GM12878 (cell line): ENCODE data around the gene LIPT1. TPM values are rescaled to one million over a fixed set of nuclear protein-coding genes. Genes with fewer than 3 reads are reported as not detected.

Source experiments
- ATAC-seq: fragments of 200-7000 bp; cut with Tn5 transposase; 3 replicates; pipeline ENCODE4 v1.9.1; 2020; ENCODE audit warnings: mild to moderate bottlenecking, moderate library complexity
- BruUV-seq: library from RNA; stranded (reverse); fragments of 400-500 nt; replicated peaks from 2 replicates; lab custom pipeline; 2021; lab: Mats Ljungman, UMichigan
- CTCF ChIA-PET: fragments of 300-600 bp; sonication (Branson Sonifier 250); formaldehyde crosslinking; extraction: SDS; loops from one replicate; lab custom pipeline; 2021; ENCODE audit warnings: inconsistent platforms; lab: Yijun Ruan, JAX
- POLR2A ChIA-PET: fragments of 350-600 bp; formaldehyde crosslinking; extraction: SDS; loops from one replicate; lab custom pipeline; 2021; ENCODE audit warnings: inconsistent platforms; lab: Charles Lee
- RAD21 ChIA-PET: fragments of 300-600 bp; sonication (Branson Sonifier 250); formaldehyde crosslinking; loops from one replicate; lab custom pipeline; 2023; ENCODE audit warnings: antibody characterized with exemption; ENCODE audit not compliant: unreplicated experiment; lab: Charles Lee
- SMC1A ChIA-PET: fragments of 300-600 bp; sonication (Branson Sonifier 250); formaldehyde crosslinking; loops from one replicate; lab custom pipeline; 2023; ENCODE audit not compliant: unreplicated experiment, uncharacterized antibody; lab: Charles Lee
- DNase-seq: peaks from one replicate; pipeline ENCODE4 v3.0.0-alpha.2; 2011; ENCODE audit warnings: low read depth, low spot score
- FAIRE-seq: peaks from 3 replicates; lab custom pipeline; 2011; peaks lifted over from hg19 to GRCh38; lab: Jason Lieb, UNC
- H2AFZ ChIP-seq: 2 replicates; pipeline ENCODE4 v1.6.0; 2011; ENCODE audit warnings: low read depth, low read length, control low read depth; ENCODE audit not compliant: control insufficient read depth
- H3K27ac ChIP-seq: 2 replicates; pipeline ENCODE4 v1.5.1; 2011; ENCODE audit warnings: control low read depth; ENCODE audit not compliant: control insufficient read depth, insufficient read depth
- H3K27me3 ChIP-seq, 2 experiments: replicated peaks in 1 of 2; 2 replicates each; pipeline versions ENCODE4 v1.6.0 to v1.6.1; 2011; ENCODE audit warnings: low read length in 1 of 2; ENCODE audit not compliant: control insufficient read depth in 2 of 2, insufficient read depth in 2 of 2
- H3K36me3 ChIP-seq, 2 experiments: 2 replicates each; pipeline ENCODE4 v1.5.1; 2011; ENCODE audit warnings: low read length in 1 of 2; ENCODE audit not compliant: control insufficient read depth in 2 of 2, insufficient read depth in 2 of 2
- H3K4me1 ChIP-seq: 2 replicates; pipeline ENCODE4 v1.6.1; 2011; ENCODE audit warnings: mild to moderate bottlenecking, low read length, moderate library complexity, mixed read lengths; ENCODE audit not compliant: control insufficient read depth, insufficient read depth
- H3K4me2 ChIP-seq: 2 replicates; pipeline ENCODE4 v1.6.0; 2011; ENCODE audit warnings: control low read depth; ENCODE audit not compliant: control insufficient read depth, insufficient read depth
- H3K4me3 ChIP-seq: fragments of 200-600 bp; sonication (generic); 2 replicates; pipeline ENCODE4 v1.5.1; 2016
- H3K79me2 ChIP-seq: 2 replicates; pipeline ENCODE4 v1.6.0; 2011; ENCODE audit warnings: low read length; ENCODE audit not compliant: control insufficient read depth, insufficient read depth
- H3K9ac ChIP-seq: 2 replicates; pipeline ENCODE4 v1.8.0; 2011; ENCODE audit warnings: low read length, control low read depth, mixed read lengths; ENCODE audit not compliant: control insufficient read depth, insufficient read depth
- H3K9me3 ChIP-seq: replicated peaks from 3 replicates; pipeline ENCODE4 v1.5.1; 2011; ENCODE audit warnings: mild to moderate bottlenecking, low read length; ENCODE audit not compliant: control insufficient read depth, insufficient read depth
- H4K20me1 ChIP-seq: 2 replicates; pipeline ENCODE4 v1.6.0; 2011; ENCODE audit not compliant: control insufficient read depth, insufficient read depth
- BCLAF1 ChIP-seq: fragments of 450-650 bp; IDR thresholded peaks from 2 replicates; pipeline ENCODE4 v1.6.1; 2017; ENCODE audit warnings: antibody characterized with exemption, mild to moderate bottlenecking, moderate library complexity
- CHD1 ChIP-seq: IDR thresholded peaks from 2 replicates; pipeline ENCODE4 v1.6.1; 2012; ENCODE audit warnings: low read depth, low read length, improper control_type of control experiment
- CHD2 ChIP-seq: IDR thresholded peaks from 2 replicates; pipeline ENCODE4 v1.6.1; 2011; ENCODE audit warnings: low read depth, low read length, improper control_type of control experiment, borderline replicate concordance
- FOXK2 ChIP-seq: fragments of 450-650 bp; IDR thresholded peaks from 2 replicates; pipeline ENCODE4 v1.6.1; 2017; ENCODE audit warnings: mild to moderate bottlenecking, moderate library complexity
- RELA ChIP-seq: fragments of 450-650 bp; IDR thresholded peaks from 2 replicates; pipeline ENCODE4 v1.8.0; 2014; ENCODE audit warnings: borderline replicate concordance; ENCODE audit not compliant: partially characterized antibody
- SP1 ChIP-seq: IDR thresholded peaks from one replicate; pipeline ENCODE4 v1.6.1; 2011; ENCODE audit warnings: low read depth, low read length
- WGBS: methylation state at CpG from one replicate; pipeline ENCODE4 v1.1.6; 2016; ENCODE audit warnings: low lambda C conversion rate; ENCODE audit not compliant: insufficient replicate concordance, insufficient coverage; ENCODE audit errors: missing lambda C conversion rate; 5-methylcytosine and 5-hydroxymethylcytosine counted together
- in situ Hi-C: fragments of 300-500 bp; cut with MboI; formaldehyde crosslinking; loops from 9 replicates; pipeline ENCODE4 v1.14.3; 2018; ENCODE audit warnings: mixed read lengths
- intact Hi-C: fragments of 100-400 bp; cut with micrococcal nuclease; formaldehyde crosslinking; loops from one replicate; pipeline ENCODE4 v1.14.2; 2022; ENCODE audit not compliant: unreplicated experiment
- polyA plus RNA-seq, 11 experiments: library from polyadenylated mRNA; depleted of rRNA in 4 of 11; unstranded in 6 of 11; stranded (reverse) in 5 of 11; fragments of >200 nt; fragmentation: Nextera tagmentation in 4 of 11; fragmentation: Illumina TruSeq in 1 of 11; extraction: Ambion mirVana in 4 of 11; extraction: Trizol in 1 of 11; gene quantifications; 1 replicate in 1 of 11; 2 replicates in 10 of 11; pipeline versions ENCODE4 v1.2.1 to v1.2.3, GENCODE V29; 2011 to 2016; ENCODE audit warnings: inconsistent platforms in 2 of 11, missing spikeins in 2 of 11, low read depth in 1 of 11
- total RNA-seq, 4 experiments: library from RNA; depleted of rRNA in 3 of 4; stranded (reverse); fragments of >200 nt in 3 of 4; fragmentation: Illumina TruSeq in 1 of 4; extraction: Trizol in 1 of 4; gene quantifications; 2 replicates each; pipeline versions ENCODE4 v1.2.1 to v1.2.3, GENCODE V29; 2013 to 2021

The LIPT1 gene
- total and polyA plus RNA-seq, 10 of the 15 experiments (the other 5 are each of a cell fraction or from before 2014, with no cell fraction given) = 8.0 to 15.5 (median 10.9) TPM

- TF ChIP-seq RELA (no peak), CHD1 (no peak), BCLAF1 (no peak), FOXK2 (no peak), CHD2 (peak; percentile 72)
- TF ChIP-seq, all 136 proteins: peak for 27
Observed at GRCh38 chr2:99141110-99142108, 13.4 kb upstream of the LIPT1 start, which contains the start of gene C2orf15 (continued).

- CTCF ChIA-PET = no interaction called here
- DNase-seq = no peak
- Histone ChIP-seq H3K79me2 (peaks cover 7% of the 10 kb centered on the region), H3K27ac (no peak overlapping the region), H2AFZ (no peak overlapping the region), H3K27me3 (no peaks in the 10 kb centered on the region), H3K4me1 (no peaks in the 10 kb centered on the region), H3K36me3 (no peaks in the 10 kb centered on the region), H3K4me3 (no peak overlapping the region), H3K9me3 (no peaks in the 10 kb centered on the region), H4K20me1 (no peaks in the 10 kb centered on the region), H3K9ac (no peak overlapping the region), H3K4me2 (no peak overlapping the region)
- 95% methylated on average over 1 of the region's 1 CpG for WGBS
- intact Hi-C loops (loop anchor here (10.0 kb wide), 1 partner anchor 506 kb away; no protein-coding TSS in a partner anchor), in situ Hi-C loops (no loop called here)
- RAD21 ChIA-PET = no interaction called here
- no peak for FAIRE-seq
- SMC1A ChIA-PET = no interaction called here
- TF ChIP-seq SP1 = no peak
- ATAC-seq = no peak
- no TSS peak for BruUV-seq
- POLR2A ChIA-PET = no interaction called here
Observed at GRCh38 chr2:99150706-99151105, 4.1 kb upstream of the LIPT1 start.
